Measurements from ENCODE around the gene TGFBR3.

Gene TGFBR3

GRCh38 chr1:91885716-91886506 lies at the start of gene TGFBR3:
TSS of gene TGFBR3 (minus strand) at chr1:91886151. CDS start at chr1:91861531, 24,620 bp downstream.
- peak; percentile 52 to 87 (median 64) for DNase-seq

DNA sequence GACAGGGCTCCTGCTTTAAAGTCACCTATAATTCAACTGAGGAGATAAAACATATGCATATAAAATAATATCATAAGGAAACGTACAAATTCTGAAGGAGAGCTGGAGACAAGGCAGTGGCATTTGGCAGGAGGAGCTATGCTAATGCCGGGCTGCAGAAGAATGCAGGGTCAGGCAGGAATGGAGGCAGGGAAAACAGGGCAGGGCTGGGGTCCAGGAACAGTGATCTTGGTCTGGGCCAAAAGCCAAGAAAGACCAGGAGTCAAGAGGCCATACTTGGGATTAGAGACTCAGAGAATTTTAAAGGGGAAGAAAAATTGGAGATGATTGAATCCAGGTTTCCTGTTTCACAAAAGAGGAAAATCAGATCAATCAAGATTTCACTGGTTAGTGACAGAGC lies 43.3 kb upstream of the TGFBR3 start:
- DNase-seq: no peak

GRCh38 chr1:91928026-91928425 lies 42.1 kb upstream of the TGFBR3 start:
- DNase-seq: no peak

GRCh38 chr1:91925644-91926435 lies 39.9 kb upstream of the TGFBR3 start:
- no peak for DNase-seq

GRCh38 chr1:91924146-91924545 lies 38.2 kb upstream of the TGFBR3 start:
- DNase-seq: no peak

- no peak for DNase-seq
Measured at GRCh38 chr1:91919962-91920361, 34.0 kb upstream of the TGFBR3 start.

DNA sequence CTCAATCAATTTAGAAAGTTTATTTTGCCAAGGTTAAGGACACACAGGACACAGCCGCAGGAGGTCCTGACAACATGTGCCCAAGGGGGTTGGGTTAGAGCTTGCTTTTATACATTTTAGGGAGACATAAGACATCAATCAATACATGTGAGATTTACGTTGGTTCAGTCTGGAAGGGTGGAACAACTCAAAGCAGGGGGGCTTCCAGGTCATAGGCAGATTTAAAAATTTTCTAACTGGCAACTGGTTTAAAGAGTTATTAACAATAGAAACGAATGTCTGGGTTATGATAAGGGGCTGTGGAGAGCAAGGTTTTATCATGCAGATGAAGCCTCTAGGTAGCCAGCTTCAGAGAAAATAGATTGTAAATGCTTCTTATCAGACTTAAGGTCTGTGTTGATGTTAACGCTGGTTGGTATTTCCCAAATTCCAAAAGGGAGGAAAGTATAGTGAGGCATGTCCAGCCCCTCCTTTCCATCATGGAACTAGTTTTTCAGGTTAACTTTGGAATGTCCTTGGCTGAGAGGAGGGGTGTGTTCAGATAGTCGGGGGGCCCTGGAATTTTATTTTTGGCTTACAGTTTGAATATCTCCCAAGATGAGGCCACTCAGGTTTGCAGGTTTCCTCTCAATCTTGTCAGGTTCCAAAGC lies 31.0 kb upstream of the TGFBR3 start:
- DNase-seq: no peak

GRCh38 chr1:91916046-91916445 lies 30.1 kb upstream of the TGFBR3 start:
- DNase-seq: no peak

- DNase-seq: no peak
Measured at GRCh38 chr1:91913018-91913417, 27.1 kb upstream of the TGFBR3 start.

DNA sequence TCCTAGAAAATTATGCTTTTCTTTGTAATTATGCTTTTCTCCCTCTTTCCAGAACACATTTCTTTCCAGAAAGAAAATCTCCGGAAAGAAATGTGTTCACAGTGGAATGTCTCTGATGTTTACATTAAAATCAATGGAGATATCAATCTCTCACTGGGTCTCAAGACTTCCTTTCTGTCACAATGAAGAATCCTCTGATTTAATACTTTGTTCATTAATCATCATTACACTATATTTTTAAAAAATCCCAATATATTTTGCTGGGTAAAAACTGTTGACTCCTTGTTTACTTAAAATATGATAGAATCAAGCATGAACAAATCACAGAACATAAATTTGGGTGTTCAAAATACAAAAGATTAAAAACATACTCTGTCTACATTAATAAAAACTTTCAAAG lies 26.3 kb upstream of the TGFBR3 start:
- no peak for DNase-seq

DNA sequence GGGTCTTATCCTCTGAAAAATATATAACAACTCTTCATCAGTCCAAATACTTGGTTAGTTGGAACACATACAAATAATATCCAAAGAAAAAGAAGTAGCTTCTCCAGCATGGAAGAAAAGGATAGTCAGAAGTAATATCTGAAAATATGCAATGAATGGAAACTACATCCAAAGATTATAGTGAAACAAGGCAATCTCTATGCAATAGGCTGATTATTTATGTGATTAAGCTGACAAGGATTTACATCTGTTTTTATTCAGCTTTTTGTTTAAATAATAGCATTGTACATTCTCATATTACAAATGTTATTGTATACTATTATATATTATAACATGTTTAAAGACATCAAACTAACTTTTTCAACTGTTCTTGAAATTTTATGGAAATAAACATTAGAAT lies 15.3 kb upstream of the TGFBR3 start:
- DNase-seq: no peak

GRCh38 chr1:91900562-91900961 lies 14.6 kb upstream of the TGFBR3 start:
- no peak for DNase-seq

DNA sequence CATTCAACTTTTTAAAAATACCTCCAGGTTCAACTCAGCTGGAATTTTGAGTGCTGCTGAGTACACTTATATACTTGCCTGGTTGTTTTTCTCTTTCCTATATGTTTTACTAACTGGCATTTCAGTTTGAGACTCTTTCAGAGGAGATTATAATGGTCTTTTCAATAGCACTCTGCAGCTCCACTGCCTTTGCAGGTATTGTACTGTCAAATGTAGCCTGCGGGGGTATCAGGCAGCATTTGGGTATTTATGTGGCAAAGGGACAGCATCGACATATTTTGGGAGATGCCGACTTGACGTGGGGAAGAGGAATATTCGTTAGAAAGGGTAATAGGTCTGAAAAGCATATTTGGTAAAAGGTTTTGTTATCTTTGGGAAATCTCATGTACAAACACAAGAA lies 11.1 kb upstream of the TGFBR3 start:
- DNase-seq: no peak

- no peak for DNase-seq
Measured at GRCh38 chr1:91895832-91896556, 10.0 kb upstream of the TGFBR3 start.

GRCh38 chr1:91894036-91894761 lies 8.2 kb upstream of the TGFBR3 start:
- DNase-seq: no peak

- no peak for DNase-seq
Measured at GRCh38 chr1:91891969-91892368, 6.0 kb upstream of the TGFBR3 start.

DNA sequence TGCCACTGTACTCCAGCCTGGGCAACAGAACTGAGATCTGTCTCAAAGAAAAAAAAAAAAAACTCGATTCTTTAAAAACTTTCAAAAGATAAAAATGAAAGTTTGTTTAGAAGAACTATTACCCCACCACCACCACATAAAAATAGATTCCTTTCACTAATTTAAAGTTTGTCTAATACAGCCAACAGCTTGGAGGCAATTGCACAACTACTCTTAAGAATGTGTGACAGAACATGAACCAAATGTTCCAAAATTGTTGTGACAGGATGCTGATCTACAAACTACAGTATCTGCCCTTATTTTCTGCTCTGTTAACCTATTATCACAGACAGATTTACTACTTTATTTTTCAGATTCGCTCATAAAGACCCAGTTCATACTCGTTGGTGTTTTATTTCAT lies 5.5 kb upstream of the TGFBR3 start:
- DNase-seq: no peak

GRCh38 chr1:91889717-91890459 lies 3.9 kb upstream of the TGFBR3 start:
- no peak for DNase-seq

DNA sequence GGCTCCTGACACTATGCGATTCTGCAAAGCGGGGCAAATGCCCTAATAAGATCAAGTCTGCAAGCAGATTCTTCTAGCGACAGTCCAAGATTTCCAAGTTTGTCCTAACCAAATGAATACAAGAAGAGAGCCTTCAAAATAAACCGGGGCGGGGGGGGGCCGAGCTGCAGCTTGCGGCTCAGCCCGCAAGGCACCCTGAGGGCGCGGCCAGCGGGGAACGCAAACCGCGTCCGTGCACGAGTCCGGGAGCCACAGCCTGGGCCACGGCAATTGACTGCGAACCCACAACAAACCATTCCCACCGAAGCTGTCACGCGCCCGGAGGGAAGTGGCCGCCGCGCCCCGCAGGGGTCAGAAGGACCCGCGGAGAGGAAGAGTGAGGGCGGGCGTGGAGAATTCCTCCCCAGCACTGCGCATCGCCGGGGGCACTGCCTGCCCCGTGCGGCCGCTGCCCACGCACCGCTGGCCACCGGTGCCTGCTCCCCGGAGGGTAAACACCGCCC lies 687 bp downstream of the TGFBR3 start:
- peak in 4 of 6 experiments; percentile 9 to 51 (median 20) for DNase-seq

DNA sequence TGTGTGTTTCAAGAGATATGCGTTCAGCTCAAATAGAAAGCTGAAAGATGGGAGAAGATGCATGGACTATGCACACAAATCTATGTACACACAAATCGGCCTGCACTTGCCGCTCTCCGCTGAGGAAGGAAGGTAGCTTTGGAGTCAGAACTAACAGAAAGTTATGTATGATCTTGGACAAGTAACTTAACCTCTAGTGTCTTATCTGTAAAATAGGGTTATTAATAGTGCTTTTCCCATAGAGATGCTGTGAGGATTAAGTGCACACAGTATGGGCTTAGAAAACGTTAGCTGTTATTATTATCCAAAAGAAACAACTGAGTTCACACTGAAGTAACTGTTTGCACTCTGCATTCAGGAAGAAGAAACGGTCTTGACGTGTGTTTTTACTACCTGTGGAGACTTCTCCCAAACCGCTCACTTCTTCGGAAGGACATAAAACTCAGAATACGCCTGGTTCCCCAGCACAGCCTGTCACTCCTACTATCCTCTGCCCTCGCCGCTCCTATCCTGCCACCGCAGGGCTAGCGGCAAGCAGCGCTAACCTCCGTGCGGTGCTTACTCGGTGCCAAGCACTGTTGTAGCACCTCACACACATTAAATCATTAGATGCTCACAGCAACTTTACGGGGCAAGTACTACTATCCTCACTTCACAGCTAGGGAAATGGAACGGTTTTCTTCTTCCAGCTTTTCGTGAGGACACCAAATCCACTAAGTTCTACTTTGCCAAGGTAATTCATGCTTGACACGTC lies 1.3 kb downstream of the TGFBR3 start:
- DNase-seq: peak in 3 of 6 experiments; percentile 11 to 62 (median 33)

All from stimulated activated naive CD4-positive, alpha-beta T cell (primary cell).